ENCODE results near the gene STX1A.

DNA sequence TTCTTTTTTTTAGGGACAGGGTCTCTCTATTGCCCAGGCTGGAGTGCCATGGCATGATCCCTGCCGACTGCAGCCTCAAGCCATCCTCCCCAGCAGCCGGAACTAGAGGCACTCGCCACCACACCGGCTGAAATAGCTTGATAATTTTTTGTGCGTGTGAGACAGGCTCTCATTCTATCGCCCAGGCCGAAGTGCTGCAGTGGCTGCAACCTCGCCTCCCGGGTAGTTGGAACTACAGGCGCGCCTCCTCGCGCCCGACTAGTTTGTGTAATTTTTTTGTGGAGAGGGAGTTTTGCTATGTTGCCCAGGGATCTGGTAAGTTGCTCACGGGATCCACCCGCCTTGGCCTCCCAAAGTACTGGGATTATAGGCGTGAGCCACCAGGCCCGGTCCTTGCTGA lies 34.2 kb downstream of the STX1A start:
- TF ChIP-seq, protein P1, sequence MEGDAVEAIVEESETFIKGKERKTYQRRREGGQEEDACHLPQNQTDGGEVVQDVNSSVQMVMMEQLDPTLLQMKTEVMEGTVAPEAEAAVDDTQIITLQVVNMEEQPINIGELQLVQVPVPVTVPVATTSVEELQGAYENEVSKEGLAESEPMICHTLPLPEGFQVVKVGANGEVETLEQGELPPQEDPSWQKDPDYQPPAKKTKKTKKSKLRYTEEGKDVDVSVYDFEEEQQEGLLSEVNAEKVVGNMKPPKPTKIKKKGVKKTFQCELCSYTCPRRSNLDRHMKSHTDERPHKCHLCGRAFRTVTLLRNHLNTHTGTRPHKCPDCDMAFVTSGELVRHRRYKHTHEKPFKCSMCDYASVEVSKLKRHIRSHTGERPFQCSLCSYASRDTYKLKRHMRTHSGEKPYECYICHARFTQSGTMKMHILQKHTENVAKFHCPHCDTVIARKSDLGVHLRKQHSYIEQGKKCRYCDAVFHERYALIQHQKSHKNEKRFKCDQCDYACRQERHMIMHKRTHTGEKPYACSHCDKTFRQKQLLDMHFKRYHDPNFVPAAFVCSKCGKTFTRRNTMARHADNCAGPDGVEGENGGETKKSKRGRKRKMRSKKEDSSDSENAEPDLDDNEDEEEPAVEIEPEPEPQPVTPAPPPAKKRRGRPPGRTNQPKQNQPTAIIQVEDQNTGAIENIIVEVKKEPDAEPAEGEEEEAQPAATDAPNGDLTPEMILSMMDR (optimal IDR thresholded peaks at IDR 0.05 in 1 of 3, IDR thresholded peaks at IDR 0.05 in 1 of 3, conservative IDR thresholded peaks at IDR 0.05 in 1 of 3; ENCODE audit: extremely low read depth in 1 of 3, insufficient read depth in 2 of 3, low read length in 3 of 3), result no peak
- no peak for TF ChIP-seq EZH2 (IDR thresholded peaks at IDR 0.05; ENCODE audit: low read length)
